Loucy (cell line): ENCODE results near the gene FAF2.

Source experiments
- CTCF ChIP-seq: fragments of 200-600 bp; sonication (generic); conservative IDR thresholded peaks from 2 replicates; pipeline ENCODE4 v1.5.1; 2014; ENCODE audit warnings: mild to moderate bottlenecking, antibody characterized with exemption, low read length
- EZH2phosphoT487 ChIP-seq: fragments of 200-600 bp; IDR thresholded peaks from 2 replicates; pipeline ENCODE4 v1.6.1; 2018; ENCODE audit warnings: antibody characterized with exemption, mild to moderate bottlenecking, moderate library complexity, borderline replicate concordance

- no peak for TF ChIP-seq CTCF
- TF ChIP-seq EZH2phosphoT487, result no peak
Observed at GRCh38 chr5:176526462-176526861, 78.3 kb downstream of the FAF2 start.
